HG02852 (cell line): ENCODE measurements around the gene BOK.

Experiments used
- ATAC-seq: cut with Tn5 transposase; IDR thresholded peaks from one replicate; pipeline ENCODE4 v1.9.1; 2021; ENCODE audit warnings: mild to moderate bottlenecking, moderate library complexity; ENCODE audit not compliant: unreplicated experiment

BOK gene

GRCh38 chr2:241538838-241539615, 19.5 kb upstream of the BOK start:
- ATAC-seq = no peak

- ATAC-seq = no peak
Measured at GRCh38 chr2:241539616-241540374, 18.8 kb upstream of the BOK start.

GRCh38 chr2:241540401-241540770, 18.2 kb upstream of the BOK start:
- no peak for ATAC-seq

- no peak for ATAC-seq
Measured at GRCh38 chr2:241540771-241541561, 17.6 kb upstream of the BOK start.

- ATAC-seq = no peak
Measured at GRCh38 chr2:241541564-241542277, 16.8 kb upstream of the BOK start.

- ATAC-seq = no peak
Measured at GRCh38 chr2:241542278-241542605, 16.3 kb upstream of the BOK start.

- no peak for ATAC-seq
Measured at GRCh38 chr2:241545106-241545505, 13.4 kb upstream of the BOK start.

- no peak for ATAC-seq
Measured at GRCh38 chr2:241545523-241546473, 12.7 kb upstream of the BOK start.

- ATAC-seq = no peak
Measured at GRCh38 chr2:241546771-241547498, 11.6 kb upstream of the BOK start.

GRCh38 chr2:241547781-241548450, 10.6 kb upstream of the BOK start:
- ATAC-seq = no peak

- ATAC-seq = no peak
Measured at GRCh38 chr2:241548451-241548835, 10.1 kb upstream of the BOK start.

- ATAC-seq = no peak
Measured at GRCh38 chr2:241550616-241551580, 7.6 kb upstream of the BOK start.

GRCh38 chr2:241551599-241551997, 6.9 kb upstream of the BOK start:
- ATAC-seq = no peak

GRCh38 chr2:241551998-241552737, 6.4 kb upstream of the BOK start:
- ATAC-seq = no peak

- no peak for ATAC-seq
Measured at GRCh38 chr2:241553512-241553830, 5.1 kb upstream of the BOK start.

GRCh38 chr2:241553981-241554380, 4.6 kb upstream of the BOK start:
- no peak for ATAC-seq
